HG03442 (cell line): Measurements from ENCODE around the gene FOXK1.

Source experiments
- ATAC-seq: cut with Tn5 transposase; IDR thresholded peaks from one replicate; pipeline ENCODE4 v1.9.1; 2021; ENCODE audit warnings: mild to moderate bottlenecking, moderate library complexity; ENCODE audit not compliant: unreplicated experiment

The FOXK1 gene

GRCh38 chr7:4742051-4742573 lies 60.0 kb downstream of the FOXK1 start:
- ATAC-seq, result no peak

- ATAC-seq, result no peak
Observed at GRCh38 chr7:4742852-4743251, 60.8 kb downstream of the FOXK1 start.

GRCh38 chr7:4744391-4745264 lies 62.5 kb downstream of the FOXK1 start:
- ATAC-seq, result peak; percentile 60

GRCh38 chr7:4745265-4745919 lies 63.3 kb downstream of the FOXK1 start:
- ATAC-seq, result peak; percentile 13

- ATAC-seq, result no peak
Observed at GRCh38 chr7:4745971-4746919, 64.2 kb downstream of the FOXK1 start.

- no peak for ATAC-seq
Observed at GRCh38 chr7:4747013-4747412, 64.9 kb downstream of the FOXK1 start.

GRCh38 chr7:4747746-4748145 lies 65.7 kb downstream of the FOXK1 start:
- ATAC-seq, result no peak

- ATAC-seq, result no peak
Observed at GRCh38 chr7:4748231-4748681, 66.2 kb downstream of the FOXK1 start.

GRCh38 chr7:4749363-4749762 lies 67.3 kb downstream of the FOXK1 start:
- no peak for ATAC-seq

- no peak for ATAC-seq
Observed at GRCh38 chr7:4749798-4750197, 67.7 kb downstream of the FOXK1 start.

GRCh38 chr7:4751398-4751947 lies 69.4 kb downstream of the FOXK1 start:
- no peak for ATAC-seq

- peak; percentile 81 for ATAC-seq
Observed at GRCh38 chr7:4753598-4754432, 71.7 kb downstream of the FOXK1 start.

GRCh38 chr7:4754433-4755010 lies 72.4 kb downstream of the FOXK1 start:
- ATAC-seq, result no peak

GRCh38 chr7:4755045-4755444 lies 73.0 kb downstream of the FOXK1 start:
- ATAC-seq, result no peak

- ATAC-seq, result no peak
Observed at GRCh38 chr7:4758111-4758510, 76.0 kb downstream of the FOXK1 start.

GRCh38 chr7:4758791-4759190 lies 76.7 kb downstream of the FOXK1 start:
- no peak for ATAC-seq

GRCh38 chr7:4759211-4759610 lies 77.1 kb downstream of the FOXK1 start:
- ATAC-seq, result no peak

- ATAC-seq, result no peak
Observed at GRCh38 chr7:4760952-4761351, 78.9 kb downstream of the FOXK1 start.
